ENCODE data around the gene OLFM3. TPM values are rescaled to one million over a fixed set of nuclear protein-coding genes. Genes with fewer than 3 reads are reported as not detected.

Gene OLFM3
- total and polyA plus RNA-seq, 10 of the 15 experiments (the other 5 are each of a cell fraction or from before 2014, with no cell fraction given) = 0.09 to 0.33 TPM; not detected in 8

DNA sequence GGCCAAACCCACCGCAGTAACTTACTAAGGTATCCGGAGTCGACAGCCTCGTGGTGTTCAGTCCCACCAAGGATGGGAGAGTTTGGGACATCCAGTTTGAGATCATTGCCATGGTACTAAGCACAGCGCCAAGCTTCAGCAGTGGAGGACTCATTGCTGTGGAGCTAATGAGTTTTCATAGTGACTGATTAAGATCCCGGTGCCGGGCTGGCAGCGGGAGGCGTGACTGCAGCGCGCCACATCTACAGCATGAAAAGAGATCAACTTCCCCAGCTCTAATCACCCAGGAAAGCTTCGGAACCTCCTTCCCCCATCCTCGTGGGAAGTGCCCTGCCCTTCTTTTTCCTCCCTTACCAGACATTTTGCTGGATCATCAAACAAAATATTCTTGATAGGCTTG, 149.9 kb downstream of the OLFM3 start:
- Histone ChIP-seq H3K4me2 (ENCODE audit: control insufficient read depth, insufficient read depth) (no peak overlapping the region), H3K79me2 (ENCODE audit: control insufficient read depth, insufficient read depth, low read length) (no peaks in the 10 kb centered on the region), H4K20me1 (ENCODE audit: control insufficient read depth, insufficient read depth) (no peaks in the 10 kb centered on the region), H2AFZ (ENCODE audit: control insufficient read depth, low read depth, low read length) (no peak overlapping the region), H3K36me3 (ENCODE audit: control insufficient read depth in 2 of 2, insufficient read depth in 2 of 2, low read length in 1 of 2) (no peaks in the 10 kb centered on the region), H3K4me3 (no peak overlapping the region), H3K27ac (ENCODE audit: control insufficient read depth, insufficient read depth) (no peak overlapping the region), H3K4me1 (ENCODE audit: control insufficient read depth, insufficient read depth, low read length) (no peaks in the 10 kb centered on the region), H3K9ac (ENCODE audit: control insufficient read depth, insufficient read depth, low read length) (no peak overlapping the region), H3K9me3 (replicated peaks; ENCODE audit: control insufficient read depth, insufficient read depth, low read length) (no peaks in the 10 kb centered on the region), H3K27me3 (replicated peaks in 1 of 2; ENCODE audit: control insufficient read depth in 2 of 2, insufficient read depth in 2 of 2, low read length in 1 of 2) (peaks cover 0 to 2% of the 10 kb centered on the region in 2 experiments; a peak in 1 of 4 replicates)
- ChIA-PET CTCF (no interaction called here), SMC1A (ENCODE audit: uncharacterized antibody, unreplicated experiment) (no interaction called here), POLR2A (no interaction called here), RAD21 (ENCODE audit: unreplicated experiment) (no interaction called here)
- intact Hi-C loops (cut with micrococcal nuclease; ENCODE audit: unreplicated experiment) (no loop called here), in situ Hi-C loops (cut with MboI) (no loop called here)
- BruUV-seq (replicated peaks) = no TSS peak
- 41% methylated on average over 13 of the region's 13 CpGs for WGBS (ENCODE audit: insufficient coverage, insufficient replicate concordance, low lambda C conversion rate, missing lambda C conversion rate)
- TF ChIP-seq HDAC6 (IDR thresholded peaks at IDR 0.05; ENCODE audit: unreplicated experiment) = no peak
- TF ChIP-seq, protein P1, sequence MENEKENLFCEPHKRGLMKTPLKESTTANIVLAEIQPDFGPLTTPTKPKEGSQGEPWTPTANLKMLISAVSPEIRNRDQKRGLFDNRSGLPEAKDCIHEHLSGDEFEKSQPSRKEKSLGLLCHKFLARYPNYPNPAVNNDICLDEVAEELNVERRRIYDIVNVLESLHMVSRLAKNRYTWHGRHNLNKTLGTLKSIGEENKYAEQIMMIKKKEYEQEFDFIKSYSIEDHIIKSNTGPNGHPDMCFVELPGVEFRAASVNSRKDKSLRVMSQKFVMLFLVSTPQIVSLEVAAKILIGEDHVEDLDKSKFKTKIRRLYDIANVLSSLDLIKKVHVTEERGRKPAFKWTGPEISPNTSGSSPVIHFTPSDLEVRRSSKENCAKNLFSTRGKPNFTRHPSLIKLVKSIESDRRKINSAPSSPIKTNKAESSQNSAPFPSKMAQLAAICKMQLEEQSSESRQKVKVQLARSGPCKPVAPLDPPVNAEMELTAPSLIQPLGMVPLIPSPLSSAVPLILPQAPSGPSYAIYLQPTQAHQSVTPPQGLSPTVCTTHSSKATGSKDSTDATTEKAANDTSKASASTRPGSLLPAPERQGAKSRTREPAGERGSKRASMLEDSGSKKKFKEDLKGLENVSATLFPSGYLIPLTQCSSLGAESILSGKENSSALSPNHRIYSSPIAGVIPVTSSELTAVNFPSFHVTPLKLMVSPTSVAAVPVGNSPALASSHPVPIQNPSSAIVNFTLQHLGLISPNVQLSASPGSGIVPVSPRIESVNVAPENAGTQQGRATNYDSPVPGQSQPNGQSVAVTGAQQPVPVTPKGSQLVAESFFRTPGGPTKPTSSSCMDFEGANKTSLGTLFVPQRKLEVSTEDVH (IDR thresholded peaks at IDR 0.05; ENCODE audit: low read depth, partially characterized antibody) = no peak
- no peak for ATAC-seq
- no peak for DNase-seq (ENCODE audit: low read depth, low spot score)
- no peak for FAIRE-seq

DNA sequence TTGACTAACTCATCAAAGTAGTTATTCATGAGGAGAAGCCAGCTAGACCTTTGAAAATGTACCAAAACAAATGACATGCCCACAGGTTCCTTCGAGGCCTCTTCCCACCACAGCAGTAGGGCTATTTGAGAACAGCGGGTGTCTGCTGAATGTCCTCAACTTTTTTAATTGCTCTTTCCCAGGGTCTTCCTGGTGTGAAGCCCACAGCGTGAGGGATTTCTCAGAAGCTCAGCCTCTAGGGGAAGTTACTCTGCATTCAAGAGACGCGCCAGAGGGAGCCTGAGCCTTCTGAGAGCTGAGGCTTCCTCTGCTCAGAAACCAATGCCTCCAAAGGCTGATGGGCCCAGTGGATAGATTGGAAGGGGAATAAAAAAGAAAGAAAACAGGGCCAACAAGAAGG, 153.6 kb downstream of the OLFM3 start:
- Histone ChIP-seq H3K4me3 (no peak overlapping the region), H3K9ac (ENCODE audit: control insufficient read depth, insufficient read depth, low read length) (no peak overlapping the region), H2AFZ (ENCODE audit: control insufficient read depth, low read depth, low read length) (no peak overlapping the region), H3K27ac (ENCODE audit: control insufficient read depth, insufficient read depth) (no peak overlapping the region), H4K20me1 (ENCODE audit: control insufficient read depth, insufficient read depth) (no peaks in the 10 kb centered on the region), H3K4me2 (ENCODE audit: control insufficient read depth, insufficient read depth) (no peak overlapping the region), H3K79me2 (ENCODE audit: control insufficient read depth, insufficient read depth, low read length) (no peaks in the 10 kb centered on the region), H3K27me3 (replicated peaks in 1 of 2; ENCODE audit: control insufficient read depth in 2 of 2, insufficient read depth in 2 of 2, low read length in 1 of 2) (peaks cover 0 to 2% of the 10 kb centered on the region in 2 experiments; a peak in 1 of 4 replicates), H3K9me3 (replicated peaks; ENCODE audit: control insufficient read depth, insufficient read depth, low read length) (no peaks in the 10 kb centered on the region), H3K36me3 (ENCODE audit: control insufficient read depth in 2 of 2, insufficient read depth in 2 of 2, low read length in 1 of 2) (no peaks in the 10 kb centered on the region), H3K4me1 (ENCODE audit: control insufficient read depth, insufficient read depth, low read length) (no peaks in the 10 kb centered on the region)
- ATAC-seq (no peak), DNase-seq (ENCODE audit: low read depth, low spot score) (no peak), FAIRE-seq (no peak)
- in situ Hi-C loops (cut with MboI) = no loop called here
- WGBS (ENCODE audit: insufficient coverage, insufficient replicate concordance, low lambda C conversion rate, missing lambda C conversion rate) = 15% methylated on average over 5 of the region's 5 CpGs
- ChIA-PET RAD21 (ENCODE audit: unreplicated experiment) (no interaction called here), POLR2A (no interaction called here), CTCF (no interaction called here), SMC1A (ENCODE audit: uncharacterized antibody, unreplicated experiment) (no interaction called here)
- intact Hi-C loops (cut with micrococcal nuclease; ENCODE audit: unreplicated experiment) = no loop called here
- BruUV-seq (replicated peaks) = no TSS peak
- TF ChIP-seq RELA (IDR thresholded peaks at IDR 0.05; ENCODE audit: borderline replicate concordance, partially characterized antibody) = no peak
- no peak for TF ChIP-seq PAX5 (IDR thresholded peaks at IDR 0.05; ENCODE audit: borderline replicate concordance, low read depth, low read length)
- TF ChIP-seq NR2F1 (conservative IDR thresholded peaks at IDR 0.05) = no peak
- TF ChIP-seq SMC3 (IDR thresholded peaks at IDR 0.05; ENCODE audit: borderline replicate concordance, low read length) = no peak
- no peak for TF ChIP-seq SREBF2 (IDR thresholded peaks at IDR 0.05; ENCODE audit: low read length)
- TF ChIP-seq TCF12 (IDR thresholded peaks at IDR 0.05; ENCODE audit: low read depth, low read length) = no peak
- TF ChIP-seq MYC (IDR thresholded peaks at IDR 0.05; ENCODE audit: insufficient read depth, insufficient read length, insufficient replicate concordance, low read length, severe bottlenecking) = no peak
- no peak for TF ChIP-seq BCL11A (IDR thresholded peaks at IDR 0.05; ENCODE audit: low read depth, low read length)
- no peak for TF ChIP-seq RAD51 (IDR thresholded peaks at IDR 0.05)
- TF ChIP-seq SRF (IDR thresholded peaks at IDR 0.05; ENCODE audit: low read depth in 2 of 2, low read length in 2 of 2) = no peak
- TF ChIP-seq RUNX3 (IDR thresholded peaks at IDR 0.05; ENCODE audit: low read length) = no peak
- TF ChIP-seq NKRF (conservative IDR thresholded peaks at IDR 0.05) = no peak
- TF ChIP-seq HDAC2 (IDR thresholded peaks at IDR 0.05) = no peak
- no peak for TF ChIP-seq YY1 (IDR thresholded peaks at IDR 0.05; ENCODE audit: low read depth, low read length)

Measured in GM12878 (cell line).